DND-41 (cell line): ENCODE results near the gene PPM1J.

Experiments used
- CTCF ChIP-seq: IDR thresholded peaks from 2 replicates; pipeline ENCODE4 v1.5.1; 2012; ENCODE audit warnings: borderline replicate concordance, low read length, moderate library complexity, mild to moderate bottlenecking; ENCODE audit not compliant: poor library complexity, severe bottlenecking; ENCODE audit errors: extremely low read depth
- EZH2 ChIP-seq: IDR thresholded peaks from 3 replicates; pipeline ENCODE4 v1.6.1; 2012; ENCODE audit warnings: borderline replicate concordance, low read depth, mild to moderate bottlenecking, moderate library complexity, low read length, inconsistent platforms; ENCODE audit not compliant: severe bottlenecking

DNA sequence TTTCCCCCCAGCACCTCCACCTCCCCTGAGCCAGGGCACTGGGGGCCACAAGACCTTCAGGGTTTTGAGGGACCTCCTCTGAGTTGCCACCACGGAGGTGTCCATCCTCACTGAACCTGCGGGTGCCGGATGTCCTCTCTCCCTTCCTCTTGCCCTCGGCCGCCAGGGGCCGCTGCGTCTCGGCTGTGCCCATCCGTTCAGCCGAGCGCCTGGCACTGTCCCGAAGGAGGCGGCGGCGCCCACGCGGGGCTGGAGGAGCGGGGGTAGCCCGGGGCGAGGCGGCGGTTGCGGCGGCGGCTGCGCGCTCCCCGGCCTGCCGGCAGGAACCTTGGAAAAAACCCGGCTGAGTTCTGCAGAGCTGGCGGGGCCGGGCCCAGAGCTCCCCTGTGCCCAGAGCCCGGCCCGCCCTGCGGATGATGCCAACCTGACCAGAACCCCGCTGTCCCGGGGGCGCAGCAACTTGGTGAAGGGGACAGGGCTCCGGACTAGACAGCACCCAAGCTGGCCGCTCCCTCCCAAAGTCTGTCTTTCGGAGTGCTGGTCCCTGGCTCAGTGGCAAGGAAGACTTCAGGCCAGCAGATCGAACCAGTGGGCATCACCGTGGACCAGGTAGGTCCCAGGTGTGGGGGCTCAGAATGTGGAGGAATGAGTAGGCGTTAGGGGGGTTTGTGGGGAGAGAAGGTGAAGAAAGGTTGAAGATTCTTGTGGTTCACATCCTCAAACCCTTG lies 3.7 kb upstream of the PPM1J start:
- TF ChIP-seq CTCF (peak; percentile 97), EZH2 (peak; percentile 70)
